Measurements from ENCODE around the gene ABHD4. TPM values are rescaled to one million over a fixed set of nuclear protein-coding genes. Genes with fewer than 3 reads are reported as not detected.

The ABHD4 gene
- total and polyA plus RNA-seq, 4 donors, result 9.0 to 32.9 (median 11.1) TPM

DNA sequence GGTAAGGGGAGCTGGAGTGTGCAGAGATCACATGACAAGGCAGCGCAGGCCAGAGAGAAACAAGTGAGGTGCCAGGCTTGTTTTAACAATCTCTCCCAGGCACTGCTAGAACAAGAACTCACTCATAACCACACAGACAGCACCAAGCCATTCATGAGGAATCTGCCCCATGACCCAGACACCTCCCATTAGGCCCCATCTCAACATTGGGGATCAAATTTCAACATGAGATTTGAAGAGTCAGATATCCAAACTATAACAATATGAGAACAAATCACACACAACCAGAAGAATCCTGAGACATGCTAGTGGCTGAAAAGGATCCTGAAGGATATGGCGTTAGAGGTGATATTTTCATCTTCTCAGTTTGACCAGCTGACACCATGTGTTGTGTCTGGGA is 24.2 kb downstream of the ABHD4 start:
- no peaks in the 10 kb centered on the region for H3K9me3 ChIP-seq (ENCODE audit: control insufficient read depth in 4 of 4, low read length in 3 of 4)
- no peak overlapping the region for H3K27ac ChIP-seq (ENCODE audit: low read depth in 1 of 2, low read length in 2 of 2)
- 93% methylated on average over 2 of the region's 2 CpGs for WGBS
- no peaks in the 10 kb centered on the region for H3K36me3 ChIP-seq (ENCODE audit: control insufficient read depth in 4 of 4, insufficient read depth in 3 of 4, low read depth in 1 of 4, low read length in 3 of 4)
- no peak overlapping the region for H3K4me3 ChIP-seq (ENCODE audit: low read depth in 1 of 3, low read length in 3 of 3)
- H3K27me3 ChIP-seq (ENCODE audit: control insufficient read depth in 4 of 4, insufficient read depth in 4 of 4, low read length in 3 of 4), result no peaks in the 10 kb centered on the region
- no peak for TF ChIP-seq YY1 (IDR thresholded peaks at IDR 0.05)
- TF ChIP-seq, protein P1, sequence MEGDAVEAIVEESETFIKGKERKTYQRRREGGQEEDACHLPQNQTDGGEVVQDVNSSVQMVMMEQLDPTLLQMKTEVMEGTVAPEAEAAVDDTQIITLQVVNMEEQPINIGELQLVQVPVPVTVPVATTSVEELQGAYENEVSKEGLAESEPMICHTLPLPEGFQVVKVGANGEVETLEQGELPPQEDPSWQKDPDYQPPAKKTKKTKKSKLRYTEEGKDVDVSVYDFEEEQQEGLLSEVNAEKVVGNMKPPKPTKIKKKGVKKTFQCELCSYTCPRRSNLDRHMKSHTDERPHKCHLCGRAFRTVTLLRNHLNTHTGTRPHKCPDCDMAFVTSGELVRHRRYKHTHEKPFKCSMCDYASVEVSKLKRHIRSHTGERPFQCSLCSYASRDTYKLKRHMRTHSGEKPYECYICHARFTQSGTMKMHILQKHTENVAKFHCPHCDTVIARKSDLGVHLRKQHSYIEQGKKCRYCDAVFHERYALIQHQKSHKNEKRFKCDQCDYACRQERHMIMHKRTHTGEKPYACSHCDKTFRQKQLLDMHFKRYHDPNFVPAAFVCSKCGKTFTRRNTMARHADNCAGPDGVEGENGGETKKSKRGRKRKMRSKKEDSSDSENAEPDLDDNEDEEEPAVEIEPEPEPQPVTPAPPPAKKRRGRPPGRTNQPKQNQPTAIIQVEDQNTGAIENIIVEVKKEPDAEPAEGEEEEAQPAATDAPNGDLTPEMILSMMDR (IDR thresholded peaks at IDR 0.05; ENCODE audit: low read depth, low read length, missing input control), result no peak
- no peak for TF ChIP-seq TAF1 (conservative IDR thresholded peaks at IDR 0.05)
- TF ChIP-seq, protein P2, sequence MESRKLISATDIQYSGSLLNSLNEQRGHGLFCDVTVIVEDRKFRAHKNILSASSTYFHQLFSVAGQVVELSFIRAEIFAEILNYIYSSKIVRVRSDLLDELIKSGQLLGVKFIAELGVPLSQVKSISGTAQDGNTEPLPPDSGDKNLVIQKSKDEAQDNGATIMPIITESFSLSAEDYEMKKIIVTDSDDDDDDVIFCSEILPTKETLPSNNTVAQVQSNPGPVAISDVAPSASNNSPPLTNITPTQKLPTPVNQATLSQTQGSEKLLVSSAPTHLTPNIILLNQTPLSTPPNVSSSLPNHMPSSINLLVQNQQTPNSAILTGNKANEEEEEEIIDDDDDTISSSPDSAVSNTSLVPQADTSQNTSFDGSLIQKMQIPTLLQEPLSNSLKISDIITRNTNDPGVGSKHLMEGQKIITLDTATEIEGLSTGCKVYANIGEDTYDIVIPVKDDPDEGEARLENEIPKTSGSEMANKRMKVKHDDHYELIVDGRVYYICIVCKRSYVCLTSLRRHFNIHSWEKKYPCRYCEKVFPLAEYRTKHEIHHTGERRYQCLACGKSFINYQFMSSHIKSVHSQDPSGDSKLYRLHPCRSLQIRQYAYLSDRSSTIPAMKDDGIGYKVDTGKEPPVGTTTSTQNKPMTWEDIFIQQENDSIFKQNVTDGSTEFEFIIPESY (IDR thresholded peaks at IDR 0.05), result no peak
- no peak for TF ChIP-seq RAD21 (IDR thresholded peaks at IDR 0.05)
- TF ChIP-seq EGR1 (IDR thresholded peaks at IDR 0.05; ENCODE audit: low read depth in 2 of 2), result no peak
- no peak for TF ChIP-seq JUND (IDR thresholded peaks at IDR 0.05)
- TF ChIP-seq NR2F2 (IDR thresholded peaks at IDR 0.05), result no peak
- no peak overlapping the region for H3K9ac ChIP-seq (ENCODE audit: low read depth in 1 of 2, low read length in 2 of 2)
- no peaks in the 10 kb centered on the region for H3K4me1 ChIP-seq (ENCODE audit: control insufficient read depth in 4 of 4, insufficient read depth in 4 of 4, low read length in 3 of 4)
- DNase-seq (ENCODE audit: low spot score), result no peak

DNA sequence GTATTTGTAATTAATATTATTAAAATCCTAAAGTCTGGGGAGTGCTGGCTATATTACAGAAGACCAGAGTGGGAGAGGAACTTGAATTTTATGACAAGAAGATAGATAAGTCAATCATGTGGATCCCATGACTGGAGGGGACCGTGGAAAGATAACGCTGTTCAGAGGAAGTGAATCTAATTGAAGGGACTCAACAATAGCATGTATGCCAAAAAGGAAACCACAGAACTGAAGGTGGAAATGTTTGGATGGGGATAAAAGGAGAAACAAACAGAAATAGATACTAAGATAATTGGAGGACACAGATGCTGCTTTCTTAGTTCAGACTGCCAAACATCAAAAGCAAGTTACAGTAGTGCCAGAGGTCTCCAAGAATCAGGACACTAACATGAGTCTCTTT is 24.9 kb downstream of the ABHD4 start:
- Histone ChIP-seq H3K9me3 (ENCODE audit: control insufficient read depth in 4 of 4, low read length in 3 of 4) (no peaks in the 10 kb centered on the region), H3K4me3 (ENCODE audit: low read depth in 1 of 3, low read length in 3 of 3) (no peak overlapping the region), H3K4me1 (ENCODE audit: control insufficient read depth in 4 of 4, insufficient read depth in 4 of 4, low read length in 3 of 4) (no peaks in the 10 kb centered on the region), H3K9ac (ENCODE audit: low read depth in 1 of 2, low read length in 2 of 2) (no peak overlapping the region), H3K27ac (ENCODE audit: low read depth in 1 of 2, low read length in 2 of 2) (no peak overlapping the region), H3K27me3 (ENCODE audit: control insufficient read depth in 4 of 4, insufficient read depth in 4 of 4, low read length in 3 of 4) (no peaks in the 10 kb centered on the region), H3K36me3 (ENCODE audit: control insufficient read depth in 4 of 4, insufficient read depth in 3 of 4, low read depth in 1 of 4, low read length in 3 of 4) (no peaks in the 10 kb centered on the region)
- no peak for DNase-seq (ENCODE audit: low spot score)
- 32% methylated on average over 2 of the region's 2 CpGs for WGBS
- no peak for TF ChIP-seq HNF4G (IDR thresholded peaks at IDR 0.05)
- TF ChIP-seq, protein P1 (IDR thresholded peaks at IDR 0.05; ENCODE audit: low read depth, low read length, missing input control), result no peak
- TF ChIP-seq, protein P2 (IDR thresholded peaks at IDR 0.05), result no peak
- TF ChIP-seq NR2F2 (IDR thresholded peaks at IDR 0.05), result no peak
- TF ChIP-seq ATF3 (IDR thresholded peaks at IDR 0.05), result no peak
- TF ChIP-seq SP1 (IDR thresholded peaks at IDR 0.05), result no peak
- TF ChIP-seq GABPA (IDR thresholded peaks at IDR 0.05 in 1 of 2, conservative IDR thresholded peaks at IDR 0.05 in 1 of 2), result no peak
- TF ChIP-seq HNF4A (conservative IDR thresholded peaks at IDR 0.05), result no peak
- TF ChIP-seq TAF1 (conservative IDR thresholded peaks at IDR 0.05), result no peak
- TF ChIP-seq YY1 (IDR thresholded peaks at IDR 0.05), result no peak
- TF ChIP-seq FOXA2 (IDR thresholded peaks at IDR 0.05), result no peak
- no peak for TF ChIP-seq MAX (IDR thresholded peaks at IDR 0.05)
- no peak for TF ChIP-seq FOXA1 (IDR thresholded peaks at IDR 0.05)
- no peak for TF ChIP-seq RAD21 (IDR thresholded peaks at IDR 0.05)
- TF ChIP-seq RXRA (IDR thresholded peaks at IDR 0.05), result no peak
- no peak for TF ChIP-seq EGR1 (IDR thresholded peaks at IDR 0.05; ENCODE audit: low read depth in 2 of 2)
- TF ChIP-seq, protein P3, sequence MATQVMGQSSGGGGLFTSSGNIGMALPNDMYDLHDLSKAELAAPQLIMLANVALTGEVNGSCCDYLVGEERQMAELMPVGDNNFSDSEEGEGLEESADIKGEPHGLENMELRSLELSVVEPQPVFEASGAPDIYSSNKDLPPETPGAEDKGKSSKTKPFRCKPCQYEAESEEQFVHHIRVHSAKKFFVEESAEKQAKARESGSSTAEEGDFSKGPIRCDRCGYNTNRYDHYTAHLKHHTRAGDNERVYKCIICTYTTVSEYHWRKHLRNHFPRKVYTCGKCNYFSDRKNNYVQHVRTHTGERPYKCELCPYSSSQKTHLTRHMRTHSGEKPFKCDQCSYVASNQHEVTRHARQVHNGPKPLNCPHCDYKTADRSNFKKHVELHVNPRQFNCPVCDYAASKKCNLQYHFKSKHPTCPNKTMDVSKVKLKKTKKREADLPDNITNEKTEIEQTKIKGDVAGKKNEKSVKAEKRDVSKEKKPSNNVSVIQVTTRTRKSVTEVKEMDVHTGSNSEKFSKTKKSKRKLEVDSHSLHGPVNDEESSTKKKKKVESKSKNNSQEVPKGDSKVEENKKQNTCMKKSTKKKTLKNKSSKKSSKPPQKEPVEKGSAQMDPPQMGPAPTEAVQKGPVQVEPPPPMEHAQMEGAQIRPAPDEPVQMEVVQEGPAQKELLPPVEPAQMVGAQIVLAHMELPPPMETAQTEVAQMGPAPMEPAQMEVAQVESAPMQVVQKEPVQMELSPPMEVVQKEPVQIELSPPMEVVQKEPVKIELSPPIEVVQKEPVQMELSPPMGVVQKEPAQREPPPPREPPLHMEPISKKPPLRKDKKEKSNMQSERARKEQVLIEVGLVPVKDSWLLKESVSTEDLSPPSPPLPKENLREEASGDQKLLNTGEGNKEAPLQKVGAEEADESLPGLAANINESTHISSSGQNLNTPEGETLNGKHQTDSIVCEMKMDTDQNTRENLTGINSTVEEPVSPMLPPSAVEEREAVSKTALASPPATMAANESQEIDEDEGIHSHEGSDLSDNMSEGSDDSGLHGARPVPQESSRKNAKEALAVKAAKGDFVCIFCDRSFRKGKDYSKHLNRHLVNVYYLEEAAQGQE (IDR thresholded peaks at IDR 0.05), result no peak

Measured in liver (tissue), 9 donors.